HepG2 (cell line): ENCODE measurements around the gene SOAT1. TPM values are rescaled to one million over a fixed set of nuclear protein-coding genes. Genes with fewer than 3 reads are reported as not detected.

Experiments used
- CAMTA2 ChIP-seq: sonication (generic); formaldehyde crosslinking; IDR thresholded peaks from 2 replicates; pipeline ENCODE4 v1.4.0; 2020; ENCODE audit warnings: mild to moderate bottlenecking, missing genetic modification reagents, borderline replicate concordance
- GABPB1 ChIP-seq: IDR thresholded peaks from 2 replicates; pipeline ENCODE4 v1.6.1; 2016; ENCODE audit warnings: mild to moderate bottlenecking, missing genetic modification reagents, moderate library complexity, missing compliant biosample characterization
- GATAD1 ChIP-seq: IDR thresholded peaks from 2 replicates; pipeline ENCODE4 v1.6.1; 2016; ENCODE audit warnings: missing genetic modification reagents, missing compliant biosample characterization
- JUN ChIP-seq: sonication (generic); formaldehyde crosslinking; IDR thresholded peaks from 2 replicates; pipeline ENCODE4 v1.4.0; 2020; ENCODE audit warnings: mild to moderate bottlenecking, missing genetic modification reagents
- KDM5B ChIP-seq: sonication (generic); formaldehyde crosslinking; IDR thresholded peaks from 2 replicates; pipeline ENCODE4 v1.4.0; 2020; ENCODE audit warnings: missing genetic modification reagents, mild to moderate bottlenecking, borderline replicate concordance
- MEIS2 ChIP-seq: sonication (generic); formaldehyde crosslinking; IDR thresholded peaks from 2 replicates; pipeline ENCODE4 v1.9.0; 2021; ENCODE audit warnings: mild to moderate bottlenecking, missing genetic modification reagents
- MXD3 ChIP-seq: IDR thresholded peaks from 2 replicates; pipeline ENCODE4 v1.6.1; 2016; ENCODE audit warnings: mild to moderate bottlenecking, missing biosample characterization, missing genetic modification reagents
- NFIC ChIP-seq: IDR thresholded peaks from 2 replicates; pipeline ENCODE4 v1.6.1; 2012; ENCODE audit warnings: mild to moderate bottlenecking, low read length, inconsistent platforms
- PHB2 ChIP-seq: fragments of 450-650 bp; IDR thresholded peaks from 2 replicates; pipeline ENCODE4 v1.6.1; 2018; ENCODE audit not compliant: partially characterized antibody
- PHF8 ChIP-seq: sonication (generic); formaldehyde crosslinking; IDR thresholded peaks from 2 replicates; pipeline ENCODE4 v1.5.0; 2020; ENCODE audit warnings: missing genetic modification reagents
- RFXAP ChIP-seq: sonication (generic); formaldehyde crosslinking; IDR thresholded peaks from 2 replicates; pipeline ENCODE4 v1.4.0; 2020; ENCODE audit warnings: missing genetic modification reagents, borderline replicate concordance
- RNF219 ChIP-seq: sonication (generic); formaldehyde crosslinking; IDR thresholded peaks from 2 replicates; pipeline ENCODE4 v1.5.0; 2020; ENCODE audit warnings: mild to moderate bottlenecking, missing genetic modification reagents
- TMF1 ChIP-seq: sonication (generic); formaldehyde crosslinking; IDR thresholded peaks from 2 replicates; pipeline ENCODE4 v1.8.1; 2022; ENCODE audit warnings: low read depth, missing genetic modification reagents
- ZNF143 ChIP-seq: sonication (generic); formaldehyde crosslinking; IDR thresholded peaks from 2 replicates; pipeline ENCODE4 v1.4.0; 2020; ENCODE audit warnings: missing genetic modification reagents
- ZNF460 ChIP-seq: sonication (generic); formaldehyde crosslinking; IDR thresholded peaks from 2 replicates; pipeline ENCODE4 v1.5.1; 2020; ENCODE audit warnings: missing genetic modification reagents, mild to moderate bottlenecking, borderline replicate concordance
- ZNF549 ChIP-seq: sonication (generic); formaldehyde crosslinking; IDR thresholded peaks from 2 replicates; pipeline ENCODE4 v1.5.0; 2020; ENCODE audit warnings: missing genetic modification reagents
- ZNF737 ChIP-seq: sonication (generic); formaldehyde crosslinking; IDR thresholded peaks from 2 replicates; pipeline ENCODE4 v1.5.0; 2020; ENCODE audit warnings: missing genetic modification reagents, mild to moderate bottlenecking, borderline replicate concordance
- ZSCAN5A ChIP-seq: sonication (generic); formaldehyde crosslinking; IDR thresholded peaks from 2 replicates; pipeline ENCODE4 v1.8.0; 2022; ENCODE audit warnings: mild to moderate bottlenecking, missing genetic modification reagents, borderline replicate concordance
- polyA plus RNA-seq, 8 experiments: library from polyadenylated mRNA; depleted of rRNA in 3 of 8; stranded (reverse) in 7 of 8; unstranded in 1 of 8; fragments of >200 nt; fragmentation: Illumina TruSeq in 4 of 8; extraction: Trizol in 4 of 8; gene quantifications; 2 replicates each; pipeline versions ENCODE4 v1.2.1 to v1.2.3, GENCODE V29; 2011 to 2016; ENCODE audit warnings: low read depth in 4 of 8, missing spikeins in 1 of 8, mixed read lengths in 1 of 8; ENCODE audit not compliant: insufficient read depth in 1 of 8
- total RNA-seq, 5 experiments: library from RNA; depleted of rRNA; stranded (reverse); fragments of >200 nt; fragmentation: Illumina TruSeq; extraction: Trizol; gene quantifications; 2 replicates each; pipeline ENCODE4 v1.2.3, GENCODE V29; 2016; ENCODE audit warnings: low read depth in 1 of 5
- TF ChIP-seq, protein P1 (sequence below): sonication (generic); formaldehyde crosslinking; IDR thresholded peaks from 2 replicates; pipeline ENCODE4 v1.4.0; 2020; ENCODE audit warnings: mild to moderate bottlenecking, missing genetic modification reagents
- TF ChIP-seq, protein P2 (sequence below): IDR thresholded peaks from 2 replicates; pipeline ENCODE4 v1.6.1; 2016; ENCODE audit warnings: low read depth, control low read depth
- TF ChIP-seq, protein P3 (sequence below): IDR thresholded peaks from 2 replicates; pipeline ENCODE4 v1.6.1; 2016; ENCODE audit warnings: low read depth

Gene SOAT1
- total and polyA plus RNA-seq, 2 of the 13 experiments (the other 11 are each of a cell fraction or from before 2014, with no cell fraction given) = 22.3 to 52.0 TPM

DNA sequence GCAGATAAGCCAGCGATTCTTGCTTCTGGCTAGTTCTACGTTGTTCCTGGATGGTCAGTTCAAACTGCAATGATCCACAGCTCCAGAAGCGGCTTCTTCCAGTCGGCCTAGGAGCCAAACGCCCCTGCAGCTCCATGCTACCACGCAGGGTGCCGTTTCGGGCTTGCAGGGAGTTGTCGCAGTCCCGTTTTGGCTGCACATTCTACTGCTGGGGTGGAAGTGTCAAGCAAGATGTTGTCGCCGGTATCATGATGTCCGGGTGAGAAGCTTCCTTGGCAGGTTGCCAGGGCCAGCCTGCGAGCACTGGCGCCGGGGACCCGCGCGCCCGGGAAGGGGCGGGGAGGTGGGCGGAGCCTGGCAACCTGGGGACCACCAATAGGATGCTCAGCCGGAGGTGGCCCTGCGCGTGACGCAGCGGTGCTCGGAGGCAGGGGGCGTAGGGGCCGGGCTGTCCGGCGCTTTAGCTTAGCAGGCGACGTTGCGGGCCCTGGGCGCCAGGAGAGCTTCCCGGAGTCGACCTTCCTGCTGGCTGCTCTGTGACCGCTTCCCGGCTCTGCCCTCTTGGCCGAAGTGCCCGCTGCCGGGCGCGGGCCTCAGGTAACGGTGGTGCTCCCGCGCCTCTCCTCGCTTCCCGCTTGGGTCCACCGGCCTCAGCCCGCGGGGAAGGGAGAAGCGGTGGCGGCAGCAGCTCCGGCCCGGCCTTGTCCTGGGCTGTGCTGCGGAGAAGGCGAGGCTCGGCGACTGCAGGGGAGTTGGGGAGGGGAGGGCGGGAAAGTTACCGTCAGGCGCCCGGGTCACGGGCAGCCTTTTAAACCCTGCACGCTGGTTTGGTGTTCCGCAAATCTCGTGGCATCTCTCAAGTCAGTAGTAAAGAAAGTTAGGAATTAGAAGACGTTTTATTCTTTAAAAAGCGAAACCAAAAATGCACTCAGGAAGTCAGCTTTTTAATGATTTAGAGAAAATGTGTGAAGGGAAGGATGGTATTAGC lies at the start of gene SOAT1 (continued):
- TF ChIP-seq, protein P1, sequence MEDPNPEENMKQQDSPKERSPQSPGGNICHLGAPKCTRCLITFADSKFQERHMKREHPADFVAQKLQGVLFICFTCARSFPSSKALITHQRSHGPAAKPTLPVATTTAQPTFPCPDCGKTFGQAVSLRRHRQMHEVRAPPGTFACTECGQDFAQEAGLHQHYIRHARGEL (CRISPR knock-in tag) = no peak
- no peak for TF ChIP-seq ZNF549 (CRISPR knock-in tag)
- TF ChIP-seq CAMTA2 = no peak
- peak; percentile 79 for TF ChIP-seq GABPB1
- TF ChIP-seq PHB2 = no peak
- TF ChIP-seq MEIS2 (CRISPR knock-in tag) = no peak; the same call in 1 of the 2 replicates
- no peak; the same call in 1 of the 2 replicates for TF ChIP-seq TMF1 (CRISPR knock-in tag)
- peak; percentile 52; the same call in 1 of the 2 replicates for TF ChIP-seq ZNF460 (CRISPR knock-in tag)
- TF ChIP-seq, protein P2, sequence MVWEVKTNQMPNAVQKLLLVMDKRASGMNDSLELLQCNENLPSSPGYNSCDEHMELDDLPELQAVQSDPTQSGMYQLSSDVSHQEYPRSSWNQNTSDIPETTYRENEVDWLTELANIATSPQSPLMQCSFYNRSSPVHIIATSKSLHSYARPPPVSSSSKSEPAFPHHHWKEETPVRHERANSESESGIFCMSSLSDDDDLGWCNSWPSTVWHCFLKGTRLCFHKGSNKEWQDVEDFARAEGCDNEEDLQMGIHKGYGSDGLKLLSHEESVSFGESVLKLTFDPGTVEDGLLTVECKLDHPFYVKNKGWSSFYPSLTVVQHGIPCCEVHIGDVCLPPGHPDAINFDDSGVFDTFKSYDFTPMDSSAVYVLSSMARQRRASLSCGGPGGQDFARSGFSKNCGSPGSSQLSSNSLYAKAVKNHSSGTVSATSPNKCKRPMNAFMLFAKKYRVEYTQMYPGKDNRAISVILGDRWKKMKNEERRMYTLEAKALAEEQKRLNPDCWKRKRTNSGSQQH (CRISPR knock-in tag) = no peak
- TF ChIP-seq PHF8 (CRISPR knock-in tag) = peak; percentile 97
- no peak for TF ChIP-seq ZNF737 (CRISPR knock-in tag)
- TF ChIP-seq, protein P3, sequence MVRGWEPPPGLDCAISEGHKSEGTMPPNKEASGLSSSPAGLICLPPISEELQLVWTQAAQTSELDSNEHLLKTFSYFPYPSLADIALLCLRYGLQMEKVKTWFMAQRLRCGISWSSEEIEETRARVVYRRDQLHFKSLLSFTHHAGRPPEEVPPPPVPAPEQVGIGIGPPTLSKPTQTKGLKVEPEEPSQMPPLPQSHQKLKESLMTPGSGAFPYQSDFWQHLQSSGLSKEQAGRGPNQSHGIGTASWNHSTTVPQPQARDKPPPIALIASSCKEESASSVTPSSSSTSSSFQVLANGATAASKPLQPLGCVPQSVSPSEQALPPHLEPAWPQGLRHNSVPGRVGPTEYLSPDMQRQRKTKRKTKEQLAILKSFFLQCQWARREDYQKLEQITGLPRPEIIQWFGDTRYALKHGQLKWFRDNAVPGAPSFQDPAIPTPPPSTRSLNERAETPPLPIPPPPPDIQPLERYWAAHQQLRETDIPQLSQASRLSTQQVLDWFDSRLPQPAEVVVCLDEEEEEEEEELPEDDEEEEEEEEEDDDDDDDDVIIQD (CRISPR knock-in tag) = no peak; the same call in 1 of the 2 replicates
- TF ChIP-seq ZNF143 (CRISPR knock-in tag) = no peak
- peak; percentile 77; the same call in 1 of the 2 replicates for TF ChIP-seq KDM5B (CRISPR knock-in tag)
- TF ChIP-seq RFXAP = peak; percentile 76; the same call in 1 of the 2 replicates
- no peak for TF ChIP-seq RNF219 (CRISPR knock-in tag)
- TF ChIP-seq ZSCAN5A (CRISPR knock-in tag) = no peak
- TF ChIP-seq GATAD1 (CRISPR knock-in tag) = no peak
- 0 out of 2 replicates have a peak, but pooled peaks have one; percentile 26 for TF ChIP-seq JUN (CRISPR knock-in tag)
- 0 out of 2 replicates have a peak, but pooled peaks have one; percentile 41 for TF ChIP-seq NFIC
- TF ChIP-seq MXD3 = no peak; the same call in 1 of the 2 replicates
